ENCODE measurements around the gene ACTL8.

ACTL8 gene

GRCh38 chr1:17790383-17791054 lies 35.4 kb downstream of the ACTL8 start:
- Histone ChIP-seq H3K36me3 (ENCODE audit: insufficient read depth, low read length) (no peaks in the 10 kb centered on the region), H3K9me3 (ENCODE audit: low read length) (no peaks in the 10 kb centered on the region), H3K27me3 (ENCODE audit: insufficient read depth, low read length) (peaks cover 5% of the 10 kb centered on the region)

GRCh38 chr1:17791055-17791390 lies 35.9 kb downstream of the ACTL8 start:
- Histone ChIP-seq H2AFZ (ENCODE audit: low read depth, low read length) (no peak overlapping the region), H3K9me3 (ENCODE audit: low read length) (no peaks in the 10 kb centered on the region)

More at GRCh38 chr1:17790383-17791054, 35.4 kb downstream of the ACTL8 start:
- H3K4me3 ChIP-seq (ENCODE audit: low read length) = no peak overlapping the region
- no peaks in the 10 kb centered on the region for H3K4me1 ChIP-seq (ENCODE audit: insufficient read depth, low read length)
- no peak overlapping the region for H2AFZ ChIP-seq (ENCODE audit: low read depth, low read length)

GRCh38 chr1:17791480-17791879 lies 36.3 kb downstream of the ACTL8 start:
- Histone ChIP-seq H3K4me3 (ENCODE audit: low read length) (no peak overlapping the region), H2AFZ (ENCODE audit: low read depth, low read length) (no peak overlapping the region), H3K27me3 (ENCODE audit: insufficient read depth, low read length) (no peaks in the 10 kb centered on the region), H3K36me3 (ENCODE audit: insufficient read depth, low read length) (no peaks in the 10 kb centered on the region), H3K9me3 (ENCODE audit: low read length) (no peaks in the 10 kb centered on the region), H3K4me1 (ENCODE audit: insufficient read depth, low read length) (no peaks in the 10 kb centered on the region)

More at GRCh38 chr1:17791055-17791390, 35.9 kb downstream of the ACTL8 start:
- no peaks in the 10 kb centered on the region for H3K27me3 ChIP-seq (ENCODE audit: insufficient read depth, low read length)
- H3K4me1 ChIP-seq (ENCODE audit: insufficient read depth, low read length) = no peaks in the 10 kb centered on the region
- H3K4me3 ChIP-seq (ENCODE audit: low read length) = no peak overlapping the region
- H3K36me3 ChIP-seq (ENCODE audit: insufficient read depth, low read length) = no peaks in the 10 kb centered on the region

GRCh38 chr1:17792421-17792820 lies 37.3 kb downstream of the ACTL8 start:
- no peak overlapping the region for H3K4me3 ChIP-seq (ENCODE audit: low read length)
- H3K27me3 ChIP-seq (ENCODE audit: insufficient read depth, low read length) = peaks cover 5% of the 10 kb centered on the region
- no peak overlapping the region for H2AFZ ChIP-seq (ENCODE audit: low read depth, low read length)
- H3K9me3 ChIP-seq (ENCODE audit: low read length) = no peaks in the 10 kb centered on the region
- H3K4me1 ChIP-seq (ENCODE audit: insufficient read depth, low read length) = no peaks in the 10 kb centered on the region
- H3K36me3 ChIP-seq (ENCODE audit: insufficient read depth, low read length) = no peaks in the 10 kb centered on the region

- H3K36me3 ChIP-seq (ENCODE audit: insufficient read depth, low read length) = no peaks in the 10 kb centered on the region
- H2AFZ ChIP-seq (ENCODE audit: low read depth, low read length) = no peak overlapping the region
- peaks cover 22% of the 10 kb centered on the region for H3K27me3 ChIP-seq (ENCODE audit: insufficient read depth, low read length)
- no peak overlapping the region for H3K4me3 ChIP-seq (ENCODE audit: low read length)
- H3K4me1 ChIP-seq (ENCODE audit: insufficient read depth, low read length) = no peaks in the 10 kb centered on the region
- no peaks in the 10 kb centered on the region for H3K9me3 ChIP-seq (ENCODE audit: low read length)
These were observed 40.1 kb downstream of the ACTL8 start for GRCh38 chr1:17795081-17795809.

GRCh38 chr1:17795836-17796645 lies 40.9 kb downstream of the ACTL8 start:
- H3K4me3 ChIP-seq (ENCODE audit: low read length) = no peak overlapping the region
- H3K9me3 ChIP-seq (ENCODE audit: low read length) = no peaks in the 10 kb centered on the region
- peaks cover 22% of the 10 kb centered on the region for H3K27me3 ChIP-seq (ENCODE audit: insufficient read depth, low read length)
- H3K36me3 ChIP-seq (ENCODE audit: insufficient read depth, low read length) = no peaks in the 10 kb centered on the region
- no peaks in the 10 kb centered on the region for H3K4me1 ChIP-seq (ENCODE audit: insufficient read depth, low read length)
- H2AFZ ChIP-seq (ENCODE audit: low read depth, low read length) = no peak overlapping the region

GRCh38 chr1:17797478-17797877 lies 42.3 kb downstream of the ACTL8 start:
- H3K27me3 ChIP-seq (ENCODE audit: insufficient read depth, low read length) = peaks cover 22% of the 10 kb centered on the region
- no peaks in the 10 kb centered on the region for H3K9me3 ChIP-seq (ENCODE audit: low read length)
- H3K4me3 ChIP-seq (ENCODE audit: low read length) = no peak overlapping the region
- no peaks in the 10 kb centered on the region for H3K4me1 ChIP-seq (ENCODE audit: insufficient read depth, low read length)
- no peaks in the 10 kb centered on the region for H3K36me3 ChIP-seq (ENCODE audit: insufficient read depth, low read length)
- H2AFZ ChIP-seq (ENCODE audit: low read depth, low read length) = no peak overlapping the region

- no peaks in the 10 kb centered on the region for H3K4me1 ChIP-seq (ENCODE audit: insufficient read depth, low read length)
- H3K4me3 ChIP-seq (ENCODE audit: low read length) = no peak overlapping the region
- H2AFZ ChIP-seq (ENCODE audit: low read depth, low read length) = no peak overlapping the region
- peaks cover 22% of the 10 kb centered on the region for H3K27me3 ChIP-seq (ENCODE audit: insufficient read depth, low read length)
- H3K9me3 ChIP-seq (ENCODE audit: low read length) = no peaks in the 10 kb centered on the region
- no peaks in the 10 kb centered on the region for H3K36me3 ChIP-seq (ENCODE audit: insufficient read depth, low read length)
These were observed 42.9 kb downstream of the ACTL8 start for GRCh38 chr1:17798011-17798410.

GRCh38 chr1:17798799-17799382 lies 43.8 kb downstream of the ACTL8 start:
- no peaks in the 10 kb centered on the region for H3K9me3 ChIP-seq (ENCODE audit: low read length)
- no peak overlapping the region for H3K4me3 ChIP-seq (ENCODE audit: low read length)
- no peaks in the 10 kb centered on the region for H3K36me3 ChIP-seq (ENCODE audit: insufficient read depth, low read length)
- no peak overlapping the region for H2AFZ ChIP-seq (ENCODE audit: low read depth, low read length)
- H3K27me3 ChIP-seq (ENCODE audit: insufficient read depth, low read length) = peaks cover 22% of the 10 kb centered on the region
- H3K4me1 ChIP-seq (ENCODE audit: insufficient read depth, low read length) = no peaks in the 10 kb centered on the region

- no peaks in the 10 kb centered on the region for H3K9me3 ChIP-seq (ENCODE audit: low read length)
- H2AFZ ChIP-seq (ENCODE audit: low read depth, low read length) = no peak overlapping the region
- H3K4me1 ChIP-seq (ENCODE audit: insufficient read depth, low read length) = no peaks in the 10 kb centered on the region
- peaks cover 22% of the 10 kb centered on the region for H3K27me3 ChIP-seq (ENCODE audit: insufficient read depth, low read length)
- no peak overlapping the region for H3K4me3 ChIP-seq (ENCODE audit: low read length)
- H3K36me3 ChIP-seq (ENCODE audit: insufficient read depth, low read length) = no peaks in the 10 kb centered on the region
These were observed 44.5 kb downstream of the ACTL8 start for GRCh38 chr1:17799642-17800041.

GRCh38 chr1:17802164-17802563 lies 47.0 kb downstream of the ACTL8 start:
- Histone ChIP-seq H3K4me1 (ENCODE audit: insufficient read depth, low read length) (no peaks in the 10 kb centered on the region), H2AFZ (ENCODE audit: low read depth, low read length) (no peak overlapping the region), H3K4me3 (ENCODE audit: low read length) (no peak overlapping the region), H3K36me3 (ENCODE audit: insufficient read depth, low read length) (no peaks in the 10 kb centered on the region), H3K9me3 (ENCODE audit: low read length) (no peaks in the 10 kb centered on the region), H3K27me3 (ENCODE audit: insufficient read depth, low read length) (peaks cover 19% of the 10 kb centered on the region)

GRCh38 chr1:17802945-17803344 lies 47.8 kb downstream of the ACTL8 start:
- H3K4me3 ChIP-seq (ENCODE audit: low read length) = no peak overlapping the region
- no peak overlapping the region for H2AFZ ChIP-seq (ENCODE audit: low read depth, low read length)
- no peaks in the 10 kb centered on the region for H3K4me1 ChIP-seq (ENCODE audit: insufficient read depth, low read length)
- peaks cover 12% of the 10 kb centered on the region for H3K27me3 ChIP-seq (ENCODE audit: insufficient read depth, low read length)
- no peaks in the 10 kb centered on the region for H3K36me3 ChIP-seq (ENCODE audit: insufficient read depth, low read length)
- no peaks in the 10 kb centered on the region for H3K9me3 ChIP-seq (ENCODE audit: low read length)
